HL-60 (cell line): ENCODE measurements around the gene MCF2L2.

ENCODE experiments used
- SPI1 ChIP-seq: IDR thresholded peaks from 2 replicates; pipeline ENCODE4 v1.6.1; 2012; ENCODE audit warnings: low read depth, mild to moderate bottlenecking, borderline replicate concordance
- TF ChIP-seq, protein P1 (sequence below): IDR thresholded peaks from one replicate; pipeline ENCODE4 v1.5.1; 2011; ENCODE audit warnings: low read length, control low read depth, inconsistent platforms; ENCODE audit not compliant: insufficient read depth

DNA sequence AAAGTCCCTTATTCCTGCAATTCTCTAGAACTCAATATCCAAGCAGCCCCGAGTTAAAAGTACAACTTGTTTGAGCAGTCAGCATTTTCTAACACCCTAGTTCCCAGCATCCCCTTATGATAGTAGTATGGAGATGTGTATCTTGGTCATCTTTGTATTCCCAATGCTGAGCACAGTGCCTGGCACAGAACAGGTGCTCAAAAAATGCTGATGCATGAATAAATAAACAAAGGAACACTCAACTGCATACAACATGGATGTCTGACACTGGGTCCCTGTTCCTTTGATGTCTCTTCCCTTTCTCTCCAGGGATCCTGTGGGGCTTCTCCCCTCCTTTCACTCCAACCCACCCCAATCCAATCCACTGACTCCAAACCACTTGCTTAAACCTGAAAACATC lies 199.2 kb downstream of the MCF2L2 start:
- no peak for TF ChIP-seq SPI1
- TF ChIP-seq, protein P1, sequence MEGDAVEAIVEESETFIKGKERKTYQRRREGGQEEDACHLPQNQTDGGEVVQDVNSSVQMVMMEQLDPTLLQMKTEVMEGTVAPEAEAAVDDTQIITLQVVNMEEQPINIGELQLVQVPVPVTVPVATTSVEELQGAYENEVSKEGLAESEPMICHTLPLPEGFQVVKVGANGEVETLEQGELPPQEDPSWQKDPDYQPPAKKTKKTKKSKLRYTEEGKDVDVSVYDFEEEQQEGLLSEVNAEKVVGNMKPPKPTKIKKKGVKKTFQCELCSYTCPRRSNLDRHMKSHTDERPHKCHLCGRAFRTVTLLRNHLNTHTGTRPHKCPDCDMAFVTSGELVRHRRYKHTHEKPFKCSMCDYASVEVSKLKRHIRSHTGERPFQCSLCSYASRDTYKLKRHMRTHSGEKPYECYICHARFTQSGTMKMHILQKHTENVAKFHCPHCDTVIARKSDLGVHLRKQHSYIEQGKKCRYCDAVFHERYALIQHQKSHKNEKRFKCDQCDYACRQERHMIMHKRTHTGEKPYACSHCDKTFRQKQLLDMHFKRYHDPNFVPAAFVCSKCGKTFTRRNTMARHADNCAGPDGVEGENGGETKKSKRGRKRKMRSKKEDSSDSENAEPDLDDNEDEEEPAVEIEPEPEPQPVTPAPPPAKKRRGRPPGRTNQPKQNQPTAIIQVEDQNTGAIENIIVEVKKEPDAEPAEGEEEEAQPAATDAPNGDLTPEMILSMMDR = no peak
